ENCODE data around the gene MAP3K15.

- no peak for TF ChIP-seq CTCF (IDR thresholded peaks at IDR 0.05)
- TF ChIP-seq POLR2AphosphoS5 (IDR thresholded peaks at IDR 0.05): no peak
- TF ChIP-seq POLR2A (IDR thresholded peaks at IDR 0.05): no peak
- TF ChIP-seq EP300 (IDR thresholded peaks at IDR 0.05): no peak
These were observed 146.7 kb downstream of the MAP3K15 start for GRCh38 chrX:19368576-19368975.
